Activated CD8-positive, alpha-beta memory T cell treated with anti-CD3 and anti-CD28 coated beads for 24 hours (primary cell): ENCODE data around the gene KCNT2.

Source experiments
- DNase-seq: peaks from one replicate; pipeline ENCODE4 v3.0.0-alpha.2; 2020

KCNT2 gene

GRCh38 chr1:196444634-196445033 lies 163.6 kb downstream of the KCNT2 start:
- no peak for DNase-seq

DNA sequence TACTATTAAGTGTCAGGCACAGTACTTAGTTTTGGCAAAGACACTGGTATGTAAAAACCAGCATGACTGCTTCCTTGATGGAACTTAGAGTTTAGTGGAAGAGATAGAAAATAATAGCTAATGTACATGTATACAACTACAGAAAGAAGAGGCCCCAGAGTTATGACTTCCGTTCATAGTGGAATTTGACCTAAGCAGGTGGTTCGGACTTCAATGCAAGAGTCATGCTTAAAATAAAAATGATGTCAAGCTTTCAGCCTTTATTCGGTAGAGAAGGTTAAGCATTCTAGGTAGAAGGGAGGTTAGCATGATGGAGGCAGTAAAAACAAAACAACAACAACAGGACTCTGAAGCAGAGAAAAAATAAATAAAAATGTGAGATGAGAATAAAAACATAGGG lies 165.9 kb downstream of the KCNT2 start:
- no peak for DNase-seq

DNA sequence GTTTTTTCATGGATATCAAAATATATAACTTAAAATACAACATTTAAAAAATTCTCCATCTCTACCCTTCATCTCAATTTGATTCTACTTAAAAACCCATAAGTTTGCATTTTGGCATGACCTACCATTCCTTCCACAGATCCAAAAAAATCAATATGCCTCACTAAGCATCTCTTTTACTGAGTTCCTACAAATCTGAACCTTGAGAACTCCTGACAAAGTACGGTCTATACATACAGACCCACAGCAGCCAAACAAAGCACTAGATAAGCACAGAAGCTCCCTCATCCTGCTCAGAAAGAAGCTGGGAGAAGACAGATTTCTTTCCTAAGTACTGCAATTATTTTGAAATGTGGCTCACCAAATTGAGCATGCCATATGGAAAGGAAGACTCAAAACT lies 167.5 kb downstream of the KCNT2 start:
- DNase-seq: no peak

DNA sequence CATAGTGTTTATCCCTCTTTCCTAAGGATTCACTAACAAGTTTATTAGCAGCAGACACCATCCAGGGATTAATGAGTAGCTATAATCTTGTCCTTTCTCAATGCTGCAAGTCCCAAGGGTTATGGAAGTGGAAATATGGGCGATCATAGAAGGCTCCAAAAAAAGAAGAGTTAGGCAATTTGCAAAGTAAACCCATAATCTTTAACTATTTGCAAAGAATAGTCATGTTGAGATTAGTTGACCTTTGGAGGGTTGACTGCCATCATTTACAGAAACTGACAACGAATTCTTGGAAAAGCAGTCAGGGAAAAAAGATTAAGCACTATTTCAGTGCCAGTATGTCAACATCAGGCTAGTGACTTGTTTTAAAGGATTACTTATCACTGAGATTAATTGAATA lies 169.9 kb downstream of the KCNT2 start:
- DNase-seq: no peak

GRCh38 chr1:196437671-196438070 lies 170.6 kb downstream of the KCNT2 start:
- no peak for DNase-seq

- no peak for DNase-seq
These were observed 175.2 kb downstream of the KCNT2 start for GRCh38 chr1:196433000-196433399.

GRCh38 chr1:196427976-196428734 lies 180.1 kb downstream of the KCNT2 start:
- no peak for DNase-seq

- DNase-seq: no peak
These were observed 182.7 kb downstream of the KCNT2 start for GRCh38 chr1:196425513-196425912.

DNA sequence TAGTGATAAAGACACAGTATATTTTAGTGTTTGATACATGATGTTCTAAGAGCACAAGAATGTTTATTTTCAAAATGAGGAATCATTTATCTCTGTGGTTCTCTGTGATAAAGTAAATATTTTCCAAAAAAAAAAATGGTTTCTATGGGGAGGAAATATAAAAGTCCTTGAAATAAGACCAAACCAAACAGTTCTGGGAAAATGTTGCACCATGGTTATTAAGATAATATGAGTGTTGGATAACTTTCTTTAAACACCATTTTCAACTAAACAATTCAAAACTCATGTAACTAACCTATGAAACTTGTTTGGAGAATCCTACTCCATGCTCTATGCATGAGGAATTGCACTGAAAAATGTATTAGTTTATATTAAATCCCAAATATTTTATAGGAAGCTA lies 184.6 kb downstream of the KCNT2 start:
- no peak for DNase-seq

- DNase-seq: no peak
These were observed 189.5 kb downstream of the KCNT2 start for GRCh38 chr1:196418772-196419171.

GRCh38 chr1:196415978-196416377 lies 192.3 kb downstream of the KCNT2 start:
- no peak for DNase-seq

GRCh38 chr1:196412326-196412725 lies 195.9 kb downstream of the KCNT2 start:
- DNase-seq: no peak

DNA sequence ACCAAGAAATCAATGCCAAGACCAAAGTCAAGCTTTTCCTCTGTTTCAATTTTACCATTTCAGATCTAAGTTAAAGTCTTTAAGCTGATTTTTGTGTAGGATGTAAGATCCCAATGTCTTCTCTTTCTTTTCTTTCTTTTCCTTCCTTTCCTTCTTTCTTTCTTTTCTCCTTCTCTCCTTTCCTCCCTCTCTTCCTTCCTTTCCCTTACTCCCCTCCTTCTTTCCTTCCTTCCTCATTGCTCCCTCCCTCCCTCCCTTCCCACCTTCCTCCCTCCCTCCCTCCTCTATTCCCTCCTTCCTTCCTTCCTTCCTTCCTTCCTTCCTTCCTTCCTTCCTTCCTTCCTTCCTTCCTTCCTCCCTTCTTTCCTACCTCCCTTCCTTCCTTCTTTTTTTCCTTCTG lies 197.5 kb downstream of the KCNT2 start:
- DNase-seq: no peak

DNA sequence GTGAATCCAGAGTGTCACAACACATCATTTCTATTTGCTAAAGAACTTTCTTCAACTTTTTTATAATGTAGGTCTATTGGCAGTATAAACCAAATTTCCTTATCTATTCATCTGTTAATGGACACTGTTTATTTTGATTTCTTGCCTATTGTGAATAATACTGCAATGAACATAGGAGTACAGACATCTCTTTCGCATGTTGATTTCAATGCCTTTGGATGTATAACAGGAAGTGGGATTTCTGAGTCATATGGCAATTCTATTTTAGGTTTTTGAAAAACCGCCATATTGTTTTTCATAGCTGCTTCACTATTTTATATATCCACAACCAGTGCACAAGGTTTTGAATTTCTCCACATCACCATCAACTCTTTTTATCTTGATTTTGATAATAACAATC lies 198.7 kb downstream of the KCNT2 start:
- DNase-seq: no peak

GRCh38 chr1:196407358-196408051 lies 200.7 kb downstream of the KCNT2 start:
- no peak for DNase-seq

DNA sequence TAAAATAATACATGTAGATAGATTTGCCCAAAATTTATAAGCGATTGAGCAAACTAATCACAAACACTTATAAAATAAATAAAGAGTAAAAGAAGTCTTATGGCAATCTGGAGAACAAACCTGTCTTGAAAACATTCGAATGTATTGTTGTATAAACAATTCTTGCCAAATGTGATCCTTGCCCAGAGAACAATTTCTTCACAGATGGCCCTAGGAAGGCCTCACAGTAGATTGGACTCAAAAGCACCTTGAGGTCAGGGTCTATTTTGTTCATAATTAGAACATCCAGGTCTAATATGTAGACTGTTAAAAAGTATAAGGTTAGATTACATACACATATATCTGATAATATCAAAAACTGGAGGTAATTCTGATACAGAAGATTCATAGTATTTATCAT lies 202.4 kb downstream of the KCNT2 start:
- DNase-seq: no peak

DNA sequence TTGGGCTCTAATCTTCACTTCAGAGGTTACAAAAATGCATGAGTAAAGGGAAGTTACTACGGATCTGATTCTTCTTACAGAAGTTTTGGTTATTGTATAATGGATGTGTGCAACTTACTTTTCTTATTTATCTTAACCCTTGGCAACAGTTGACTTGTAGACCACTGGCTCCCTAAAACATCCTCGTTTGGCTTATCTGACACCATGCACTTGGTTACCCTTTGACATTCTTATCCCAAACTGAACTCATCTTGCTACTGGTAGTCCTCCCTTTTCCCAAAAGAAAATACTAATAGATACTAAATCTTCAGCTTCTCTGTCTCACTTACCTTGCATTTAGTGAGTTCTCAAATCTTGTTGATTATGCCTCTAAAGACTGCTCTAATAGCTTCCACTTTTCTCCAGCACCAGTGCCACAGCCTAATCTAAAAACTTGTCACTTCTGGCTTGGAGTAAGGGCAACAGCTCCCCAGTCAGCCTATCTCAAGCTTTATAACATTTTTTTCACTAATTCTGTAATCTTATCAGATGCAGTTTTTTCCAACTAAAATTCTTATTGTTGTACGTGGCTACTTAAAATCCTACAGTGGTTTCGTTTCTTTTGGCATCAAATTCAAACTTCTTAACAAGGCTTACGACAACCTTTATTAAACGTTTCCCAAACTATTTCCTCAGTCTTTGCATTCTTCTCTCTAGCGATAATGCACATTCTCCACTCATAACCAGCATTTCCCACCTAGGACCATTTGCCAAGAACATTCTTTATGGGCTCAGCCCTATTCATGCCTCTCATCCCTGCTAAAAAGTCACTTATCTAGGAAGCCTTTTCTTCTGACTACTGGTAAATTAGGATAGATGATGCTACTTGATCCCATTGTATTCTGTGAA lies 204.2 kb downstream of the KCNT2 start:
- DNase-seq: no peak

DNA sequence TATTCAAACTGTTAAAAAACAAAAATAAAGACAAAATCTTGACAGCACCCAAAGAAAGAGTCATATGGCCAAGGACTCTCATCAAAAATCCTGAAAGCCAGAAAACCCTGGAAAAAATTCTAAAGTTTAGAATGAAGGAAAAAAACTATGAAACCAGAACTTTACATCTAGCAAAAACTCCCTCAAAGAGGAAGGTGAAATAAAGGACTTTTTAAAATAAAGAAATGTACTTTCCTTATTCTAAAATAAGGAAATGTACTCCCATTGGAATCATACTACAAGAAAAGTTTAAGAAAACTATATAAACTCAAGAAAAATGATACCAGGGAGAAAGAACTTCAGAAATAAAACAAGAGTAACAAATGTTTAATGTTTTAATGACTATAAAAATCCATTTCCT lies 206.3 kb downstream of the KCNT2 start:
- DNase-seq: no peak

- DNase-seq: no peak
These were observed 206.8 kb downstream of the KCNT2 start for GRCh38 chr1:196401452-196401833.

GRCh38 chr1:196400478-196401451 lies 207.5 kb downstream of the KCNT2 start:
- DNase-seq: no peak

GRCh38 chr1:196399713-196400112 lies 208.5 kb downstream of the KCNT2 start:
- DNase-seq: no peak

GRCh38 chr1:196393742-196394141 lies 214.5 kb downstream of the KCNT2 start:
- DNase-seq: no peak
